HCT116 (cell line): Measurements from ENCODE around the gene SYTL3. TPM values are rescaled to one million over a fixed set of nuclear protein-coding genes. Genes with fewer than 3 reads are reported as not detected.

Experiments used
- ATAC-seq: fragments of 200-7000 bp; cut with Tn5 transposase; 2 replicates; pipeline ENCODE4 v1.9.1; 2020; ENCODE audit warnings: mild to moderate bottlenecking, moderate library complexity
- BruUV-seq: library from RNA; stranded (reverse); fragments of 400-500 nt; replicated peaks from 2 replicates; lab custom pipeline; 2021; lab: Mats Ljungman, UMichigan
- CTCF ChIA-PET: fragments of 300-600 bp; sonication (Branson Sonifier 250); formaldehyde crosslinking; loops from one replicate; lab custom pipeline; 2021; ENCODE audit warnings: antibody characterized with exemption; lab: Charles Lee
- POLR2A ChIA-PET: fragments of 300-600, 350-600 bp; sonication (Branson Sonifier 250); formaldehyde crosslinking; loops from one replicate; lab custom pipeline; 2021; ENCODE audit warnings: antibody characterized with exemption; lab: Charles Lee
- RAD21 ChIA-PET, 2 experiments: fragments of 300-600 bp; sonication (Branson Sonifier 250); formaldehyde crosslinking; loops; one replicate each; lab custom pipeline; 2023; ENCODE audit warnings: low total read pairs in 2 of 2; ENCODE audit not compliant: uncharacterized antibody in 2 of 2, unreplicated experiment in 2 of 2, low non-redundant PET in 1 of 2; lab: Charles Lee
- DNase-seq: peaks from one replicate; pipeline ENCODE4 v3.0.0-alpha.2; 2010; ENCODE audit warnings: low read depth, low spot score
- H2AFZ ChIP-seq: fragments of 200-600 bp; shearing (Covaris generic), sonication (generic); 2 replicates; pipeline ENCODE4 v1.6.1; 2017; ENCODE audit warnings: low read depth, mixed run types, mixed read lengths, antibody characterized with exemption, low read length; ENCODE audit not compliant: poor library complexity, severe bottlenecking
- H3K27ac ChIP-seq: 2 replicates; pipeline ENCODE4 v1.5.1; 2012; ENCODE audit warnings: low read depth, low read length
- H3K27me3 ChIP-seq: fragments of 200-600 bp; sonication (generic); 2 replicates; pipeline ENCODE4 v1.6.1; 2016; ENCODE audit warnings: mixed run types, low read length, mixed read lengths; ENCODE audit not compliant: insufficient read depth
- H3K36me3 ChIP-seq, 2 experiments: fragments of 200-500 bp in 1 of 2; fragments of 200-600 bp in 1 of 2; sonication (Bioruptor generic) in 1 of 2; sonication (generic) in 1 of 2; 2 replicates each; pipeline versions ENCODE4 v1.5.1 to v1.6.1; 2014 to 2016; ENCODE audit warnings: low read length in 2 of 2, inconsistent platforms in 1 of 2, mixed read lengths in 1 of 2, mixed run types in 1 of 2; ENCODE audit not compliant: insufficient read depth in 2 of 2, control insufficient read depth in 1 of 2
- H3K4me1 ChIP-seq, 2 experiments: fragments of 200-600 bp in 1 of 2; sonication (generic) in 1 of 2; 2 replicates each; pipeline versions ENCODE4 v1.5.1 to v1.6.1; 2012 to 2017; ENCODE audit warnings: low read length in 2 of 2, inconsistent platforms in 1 of 2, mild to moderate bottlenecking in 1 of 2, mixed read lengths in 1 of 2, mixed run types in 1 of 2, moderate library complexity in 1 of 2; ENCODE audit not compliant: insufficient read depth in 2 of 2, control insufficient read depth in 1 of 2
- H3K4me2 ChIP-seq: fragments of 200-600 bp; sonication (generic); 2 replicates; pipeline ENCODE4 v1.6.1; 2017; ENCODE audit warnings: mixed run types, low read length, mixed read lengths
- H3K4me3 ChIP-seq, 2 experiments: fragments of 200-600 bp in 1 of 2; sonication (generic) in 1 of 2; replicated peaks in 1 of 2; 2 replicates each; pipeline ENCODE4 v1.5.1; 2011 to 2016; ENCODE audit warnings: low read length in 2 of 2, control low read depth in 1 of 2, low read depth in 1 of 2, mild to moderate bottlenecking in 1 of 2, mixed read lengths in 1 of 2, mixed run types in 1 of 2
- H3K79me2 ChIP-seq: fragments of 200-600 bp; sonication (generic); 2 replicates; pipeline ENCODE4 v1.6.1; 2017; ENCODE audit warnings: mild to moderate bottlenecking, mixed run types, low read length, moderate library complexity, mixed read lengths; ENCODE audit not compliant: insufficient read depth
- H3K9ac ChIP-seq: fragments of 200-600 bp; sonication (generic); 2 replicates; pipeline ENCODE4 v1.6.1; 2016; ENCODE audit warnings: low read length, mixed read lengths
- H3K9me2 ChIP-seq: fragments of 200-600 bp; sonication (generic), shearing (Covaris generic); 2 replicates; pipeline ENCODE4 v1.6.1; 2017; ENCODE audit warnings: mixed run types, mild to moderate bottlenecking, moderate library complexity; ENCODE audit not compliant: insufficient read depth
- H3K9me3 ChIP-seq, 2 experiments: fragments of 200-500 bp in 1 of 2; fragments of 200-600 bp in 1 of 2; sonication (Bioruptor generic) in 1 of 2; sonication (generic) in 1 of 2; 2 replicates each; pipeline ENCODE4 v1.6.1; 2014 to 2017; ENCODE audit warnings: low read length in 2 of 2, mixed read lengths in 2 of 2, inconsistent platforms in 1 of 2, low read depth in 1 of 2, mild to moderate bottlenecking in 1 of 2, mixed run types in 1 of 2, moderate library complexity in 1 of 2; ENCODE audit not compliant: control insufficient read depth in 1 of 2, insufficient read depth in 1 of 2
- H4K20me1 ChIP-seq: fragments of 200-600 bp; sonication (generic), shearing (Covaris generic); 2 replicates; pipeline ENCODE4 v1.6.1; 2017; ENCODE audit warnings: mixed run types, mild to moderate bottlenecking, moderate library complexity; ENCODE audit not compliant: insufficient read depth
- ELF1 ChIP-seq: IDR thresholded peaks from 2 replicates; pipeline ENCODE4 v1.6.1; 2012; ENCODE audit warnings: low read depth, borderline replicate concordance
- EZH2 ChIP-seq: fragments of 200-600 bp; sonication (generic); IDR thresholded peaks from 2 replicates; pipeline ENCODE4 v1.6.1; 2017; ENCODE audit warnings: antibody characterized with exemption, mixed run types
- EZH2phosphoT487 ChIP-seq: fragments of 200-600 bp; IDR thresholded peaks from 2 replicates; pipeline ENCODE4 v1.6.1; 2018; ENCODE audit warnings: antibody characterized with exemption, borderline replicate concordance
- POLR2AphosphoS5 ChIP-seq: IDR thresholded peaks from 2 replicates; pipeline ENCODE4 v1.6.1; 2011; ENCODE audit warnings: mild to moderate bottlenecking, low read depth, low read length, moderate library complexity
- SP1 ChIP-seq: IDR thresholded peaks from 2 replicates; pipeline ENCODE4 v1.6.1; 2012; ENCODE audit warnings: low read depth
- SRF ChIP-seq: IDR thresholded peaks from 2 replicates; pipeline ENCODE4 v1.6.1; 2012; ENCODE audit warnings: low read depth
- TCF7L2 ChIP-seq: IDR thresholded peaks from 2 replicates; pipeline ENCODE4 v1.7.0; 2011; ENCODE audit warnings: borderline replicate concordance, inconsistent platforms; ENCODE audit not compliant: insufficient read depth, insufficient read length; ENCODE audit errors: extremely low read depth
- YY1 ChIP-seq: IDR thresholded peaks from 2 replicates; pipeline ENCODE4 v1.6.1; 2011; ENCODE audit warnings: low read length, low read depth, moderate library complexity, mild to moderate bottlenecking; ENCODE audit not compliant: insufficient replicate concordance; ENCODE audit errors: extremely low read depth
- intact Hi-C: fragments of 100-400 bp; cut with micrococcal nuclease; formaldehyde crosslinking; loops from 2 replicates; pipeline ENCODE4 v1.10.0; 2022
- total RNA-seq: library from RNA; stranded (reverse); gene quantifications from one replicate; pipeline ENCODE4 v1.2.1, GENCODE V29; 2021; ENCODE audit not compliant: unreplicated experiment
- TF ChIP-seq, protein P1 (sequence below): IDR thresholded peaks from 2 replicates; pipeline ENCODE4 v1.6.1; 2012; ENCODE audit warnings: low read depth
- TF ChIP-seq, protein P2 (sequence below): IDR thresholded peaks from 2 replicates; pipeline ENCODE4 v1.6.1; 2011; ENCODE audit warnings: mild to moderate bottlenecking, low read length, moderate library complexity; ENCODE audit not compliant: insufficient replicate concordance; ENCODE audit errors: extremely low read depth
- TF ChIP-seq, protein P3 (sequence below): IDR thresholded peaks from 2 replicates; pipeline ENCODE4 v1.6.1; 2012

SYTL3 gene
- total RNA-seq, 1 experiment from 2014 or later, result 55.3 TPM

DNA sequence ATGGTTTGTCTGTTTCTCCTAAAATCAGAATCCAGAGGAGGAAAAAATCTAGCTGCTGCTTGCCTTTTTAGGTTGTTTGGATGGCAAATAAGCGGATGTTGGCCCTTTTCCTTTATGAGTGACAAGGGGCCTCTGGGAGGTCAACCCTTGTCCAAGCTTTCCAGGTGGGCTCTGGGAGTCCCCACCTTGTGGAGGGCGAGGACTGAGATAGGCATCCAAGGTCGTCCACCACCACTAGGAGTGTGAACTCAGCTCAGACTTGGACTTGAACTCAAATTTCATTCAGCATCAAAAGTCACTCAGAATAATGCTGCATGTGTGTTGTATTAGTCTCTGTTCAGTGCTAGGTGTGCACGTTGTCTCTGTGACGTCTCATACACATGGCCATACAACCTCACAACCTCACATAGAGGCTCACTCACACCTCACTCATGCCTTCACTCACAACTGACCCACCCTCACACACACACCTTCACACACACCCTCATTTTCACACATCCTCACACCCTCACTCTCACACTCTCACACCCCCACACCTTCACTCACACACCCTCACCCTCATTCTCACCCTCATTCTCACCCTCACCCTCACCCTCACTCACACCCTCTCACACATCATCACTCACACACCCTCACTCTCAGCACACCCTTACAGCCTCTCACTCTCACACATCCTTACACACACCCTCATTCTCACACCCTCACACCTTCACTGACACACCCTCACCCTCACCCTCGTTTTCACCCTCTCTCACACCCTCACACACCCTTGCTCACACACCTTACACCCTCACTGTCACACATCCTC is 23.3 kb upstream of the SYTL3 start:
- no peaks in the 10 kb centered on the region for H3K9me3 ChIP-seq
- no TSS peak for BruUV-seq
- no peak for TF ChIP-seq EZH2phosphoT487
- TF ChIP-seq SP1, result no peak
- no peak for TF ChIP-seq SRF
- no peak for TF ChIP-seq POLR2AphosphoS5
- no peak for TF ChIP-seq TCF7L2
- no peak for TF ChIP-seq YY1
- TF ChIP-seq, protein P1, sequence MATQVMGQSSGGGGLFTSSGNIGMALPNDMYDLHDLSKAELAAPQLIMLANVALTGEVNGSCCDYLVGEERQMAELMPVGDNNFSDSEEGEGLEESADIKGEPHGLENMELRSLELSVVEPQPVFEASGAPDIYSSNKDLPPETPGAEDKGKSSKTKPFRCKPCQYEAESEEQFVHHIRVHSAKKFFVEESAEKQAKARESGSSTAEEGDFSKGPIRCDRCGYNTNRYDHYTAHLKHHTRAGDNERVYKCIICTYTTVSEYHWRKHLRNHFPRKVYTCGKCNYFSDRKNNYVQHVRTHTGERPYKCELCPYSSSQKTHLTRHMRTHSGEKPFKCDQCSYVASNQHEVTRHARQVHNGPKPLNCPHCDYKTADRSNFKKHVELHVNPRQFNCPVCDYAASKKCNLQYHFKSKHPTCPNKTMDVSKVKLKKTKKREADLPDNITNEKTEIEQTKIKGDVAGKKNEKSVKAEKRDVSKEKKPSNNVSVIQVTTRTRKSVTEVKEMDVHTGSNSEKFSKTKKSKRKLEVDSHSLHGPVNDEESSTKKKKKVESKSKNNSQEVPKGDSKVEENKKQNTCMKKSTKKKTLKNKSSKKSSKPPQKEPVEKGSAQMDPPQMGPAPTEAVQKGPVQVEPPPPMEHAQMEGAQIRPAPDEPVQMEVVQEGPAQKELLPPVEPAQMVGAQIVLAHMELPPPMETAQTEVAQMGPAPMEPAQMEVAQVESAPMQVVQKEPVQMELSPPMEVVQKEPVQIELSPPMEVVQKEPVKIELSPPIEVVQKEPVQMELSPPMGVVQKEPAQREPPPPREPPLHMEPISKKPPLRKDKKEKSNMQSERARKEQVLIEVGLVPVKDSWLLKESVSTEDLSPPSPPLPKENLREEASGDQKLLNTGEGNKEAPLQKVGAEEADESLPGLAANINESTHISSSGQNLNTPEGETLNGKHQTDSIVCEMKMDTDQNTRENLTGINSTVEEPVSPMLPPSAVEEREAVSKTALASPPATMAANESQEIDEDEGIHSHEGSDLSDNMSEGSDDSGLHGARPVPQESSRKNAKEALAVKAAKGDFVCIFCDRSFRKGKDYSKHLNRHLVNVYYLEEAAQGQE, result no peak
- TF ChIP-seq, protein P2, sequence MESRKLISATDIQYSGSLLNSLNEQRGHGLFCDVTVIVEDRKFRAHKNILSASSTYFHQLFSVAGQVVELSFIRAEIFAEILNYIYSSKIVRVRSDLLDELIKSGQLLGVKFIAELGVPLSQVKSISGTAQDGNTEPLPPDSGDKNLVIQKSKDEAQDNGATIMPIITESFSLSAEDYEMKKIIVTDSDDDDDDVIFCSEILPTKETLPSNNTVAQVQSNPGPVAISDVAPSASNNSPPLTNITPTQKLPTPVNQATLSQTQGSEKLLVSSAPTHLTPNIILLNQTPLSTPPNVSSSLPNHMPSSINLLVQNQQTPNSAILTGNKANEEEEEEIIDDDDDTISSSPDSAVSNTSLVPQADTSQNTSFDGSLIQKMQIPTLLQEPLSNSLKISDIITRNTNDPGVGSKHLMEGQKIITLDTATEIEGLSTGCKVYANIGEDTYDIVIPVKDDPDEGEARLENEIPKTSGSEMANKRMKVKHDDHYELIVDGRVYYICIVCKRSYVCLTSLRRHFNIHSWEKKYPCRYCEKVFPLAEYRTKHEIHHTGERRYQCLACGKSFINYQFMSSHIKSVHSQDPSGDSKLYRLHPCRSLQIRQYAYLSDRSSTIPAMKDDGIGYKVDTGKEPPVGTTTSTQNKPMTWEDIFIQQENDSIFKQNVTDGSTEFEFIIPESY, result no peak
- TF ChIP-seq EZH2, result no peak
- no peak for TF ChIP-seq ELF1
- TF ChIP-seq, protein P3, sequence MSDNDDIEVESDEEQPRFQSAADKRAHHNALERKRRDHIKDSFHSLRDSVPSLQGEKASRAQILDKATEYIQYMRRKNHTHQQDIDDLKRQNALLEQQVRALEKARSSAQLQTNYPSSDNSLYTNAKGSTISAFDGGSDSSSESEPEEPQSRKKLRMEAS, result no peak
- ChIA-PET RAD21 (no interaction called here), POLR2A (no interaction called here), CTCF (no interaction called here)
- no peak overlapping the region for H3K4me3 ChIP-seq
- H2AFZ ChIP-seq, result no peak overlapping the region
- no peak overlapping the region for H3K27ac ChIP-seq
- no peak overlapping the region for H3K9ac ChIP-seq
- intact Hi-C loops, result no loop called here
- DNase-seq, result no peak
- H4K20me1 ChIP-seq, result no peaks in the 10 kb centered on the region
- peaks cover 6 to 24% of the 10 kb centered on the region in 2 experiments; a peak in 3 of 4 replicates for H3K4me1 ChIP-seq
- H3K4me2 ChIP-seq, result no peak overlapping the region
- no peaks in the 10 kb centered on the region for H3K9me2 ChIP-seq
- H3K27me3 ChIP-seq, result no peaks in the 10 kb centered on the region
- peaks cover 9% of the 10 kb centered on the region; the same call in 1 of the 2 replicates for H3K79me2 ChIP-seq
- H3K36me3 ChIP-seq, result peaks cover 16 to 64% of the 10 kb centered on the region in 2 experiments
- ATAC-seq, result no peak
